Loucy (cell line): ENCODE results near the gene DNM3.

Experiments
- H2AFZ ChIP-seq: fragments of 200-600 bp; sonication (generic); 2 replicates; pipeline ENCODE4 v1.6.0; 2016; ENCODE audit warnings: antibody characterized with exemption, mild to moderate bottlenecking, low read length, moderate library complexity
- H3F3A ChIP-seq: fragments of 200-600 bp; 2 replicates; pipeline ENCODE4 v1.6.0; 2016; ENCODE audit warnings: antibody characterized with exemption, low read depth, mild to moderate bottlenecking
- H3K27me3 ChIP-seq: fragments of 200-600 bp; sonication (generic); 2 replicates; pipeline ENCODE4 v1.6.1; 2014; ENCODE audit warnings: low read length, mild to moderate bottlenecking; ENCODE audit not compliant: insufficient read depth, poor library complexity, severe bottlenecking
- H3K36me3 ChIP-seq: fragments of 200-600 bp; sonication (generic); 2 replicates; pipeline ENCODE4 v1.6.1; 2016; ENCODE audit warnings: low read length; ENCODE audit not compliant: insufficient read depth
- H3K4me1 ChIP-seq: fragments of 200-600 bp; sonication (generic); 2 replicates; pipeline ENCODE4 v1.5.1; 2014; ENCODE audit warnings: low read length, mild to moderate bottlenecking; ENCODE audit not compliant: insufficient read depth, poor library complexity, severe bottlenecking
- H3K4me2 ChIP-seq: fragments of 200-600 bp; sonication (generic); 2 replicates; pipeline ENCODE4 v1.6.0; 2014; ENCODE audit warnings: antibody characterized with exemption, low read length, low read depth, mild to moderate bottlenecking; ENCODE audit not compliant: poor library complexity, severe bottlenecking
- H3K4me3 ChIP-seq: fragments of 200-600 bp; sonication (generic); 2 replicates; pipeline ENCODE4 v1.5.1; 2014; ENCODE audit warnings: low read length, mild to moderate bottlenecking, mixed read lengths; ENCODE audit not compliant: poor library complexity, severe bottlenecking
- H3K79me2 ChIP-seq: fragments of 200-600 bp; sonication (generic); 2 replicates; pipeline ENCODE4 v1.6.1; 2014; ENCODE audit warnings: low read length; ENCODE audit not compliant: insufficient read depth
- H3K9ac ChIP-seq: fragments of 200-600 bp; sonication (generic); 2 replicates; pipeline ENCODE4 v1.6.0; 2014; ENCODE audit warnings: mild to moderate bottlenecking, low read depth, low read length, moderate library complexity; ENCODE audit not compliant: poor library complexity, severe bottlenecking
- H3K9me2 ChIP-seq: fragments of 200-600 bp; sonication (generic); replicated peaks from 2 replicates; pipeline ENCODE4 v1.6.1; 2016; ENCODE audit warnings: low read depth, low read length, mixed read lengths
- H3K9me3 ChIP-seq: fragments of 200-600 bp; sonication (generic); 2 replicates; pipeline ENCODE4 v1.6.1; 2014; ENCODE audit warnings: mild to moderate bottlenecking, antibody characterized with exemption, low read length, low read depth; ENCODE audit not compliant: insufficient read depth
- H4K20me1 ChIP-seq: fragments of 200-600 bp; sonication (generic); 2 replicates; pipeline ENCODE4 v1.6.0; 2014; ENCODE audit warnings: antibody characterized with exemption, low read length, mild to moderate bottlenecking; ENCODE audit not compliant: insufficient read depth, poor library complexity, severe bottlenecking
- CTCF ChIP-seq: fragments of 200-600 bp; sonication (generic); conservative IDR thresholded peaks from 2 replicates; pipeline ENCODE4 v1.5.1; 2014; ENCODE audit warnings: mild to moderate bottlenecking, antibody characterized with exemption, low read length
- EZH2phosphoT487 ChIP-seq: fragments of 200-600 bp; IDR thresholded peaks from 2 replicates; pipeline ENCODE4 v1.6.1; 2018; ENCODE audit warnings: antibody characterized with exemption, mild to moderate bottlenecking, moderate library complexity, borderline replicate concordance

Gene DNM3

GRCh38 chr1:172146141-172146850, 305.0 kb downstream of the DNM3 start:
- Histone ChIP-seq H3K79me2 (no peaks in the 10 kb centered on the region), H3K9me2 (no peaks in the 10 kb centered on the region), H3K4me3 (peak overlapping the region; percentile 70), H3K27me3 (no peaks in the 10 kb centered on the region), H3K4me2 (peak overlapping the region; percentile 64), H3K9ac (peak overlapping the region; percentile 77), H3K36me3 (no peaks in the 10 kb centered on the region), H3F3A (no peaks in the 10 kb centered on the region), H3K9me3 (no peaks in the 10 kb centered on the region), H2AFZ (peak overlapping the region; percentile 11; the same call in 1 of the 2 replicates), H4K20me1 (no peaks in the 10 kb centered on the region), H3K4me1 (peaks cover 37% of the 10 kb centered on the region)
- TF ChIP-seq CTCF, result no peak

GRCh38 chr1:172147541-172147940, 306.2 kb downstream of the DNM3 start:
- Histone ChIP-seq H3F3A (no peaks in the 10 kb centered on the region), H3K9me3 (no peaks in the 10 kb centered on the region), H3K27me3 (no peaks in the 10 kb centered on the region), H3K9me2 (no peaks in the 10 kb centered on the region), H3K4me3 (no peak overlapping the region), H3K4me2 (no peak overlapping the region), H2AFZ (no peak overlapping the region), H3K79me2 (no peaks in the 10 kb centered on the region), H3K4me1 (peaks cover 34% of the 10 kb centered on the region), H3K36me3 (no peaks in the 10 kb centered on the region), H4K20me1 (no peaks in the 10 kb centered on the region), H3K9ac (no peak overlapping the region)
- TF ChIP-seq EZH2phosphoT487, result no peak
- no peak for TF ChIP-seq CTCF

- TF ChIP-seq EZH2phosphoT487, result no peak
- TF ChIP-seq CTCF, result no peak
- no peaks in the 10 kb centered on the region for H3K79me2 ChIP-seq
- no peaks in the 10 kb centered on the region for H4K20me1 ChIP-seq
- H3K9ac ChIP-seq, result no peak overlapping the region
- H3K9me2 ChIP-seq, result no peaks in the 10 kb centered on the region
- no peaks in the 10 kb centered on the region for H3K27me3 ChIP-seq
- H3F3A ChIP-seq, result no peaks in the 10 kb centered on the region
- no peaks in the 10 kb centered on the region for H3K36me3 ChIP-seq
- no peak overlapping the region for H2AFZ ChIP-seq
- H3K4me1 ChIP-seq, result peaks cover 30% of the 10 kb centered on the region
- no peak overlapping the region for H3K4me3 ChIP-seq
- H3K9me3 ChIP-seq, result no peaks in the 10 kb centered on the region
- no peak overlapping the region for H3K4me2 ChIP-seq
Observed at GRCh38 chr1:172148213-172148612, 306.9 kb downstream of the DNM3 start.
